Natural killer cell (primary cell): ENCODE data around the gene SH3PXD2A. TPM values are rescaled to one million over a fixed set of nuclear protein-coding genes. Genes with fewer than 3 reads are reported as not detected.

Source experiments
- ATAC-seq, 3 donors: fragments of 150-1000 bp in 2 of 3; fragments of 200-7000 bp in 1 of 3; cut with Tn5 transposase; 1 replicate in 1 of 3; 2 replicates in 2 of 3; pipeline ENCODE4 v1.10.0; 2021; ENCODE audit warnings: mild to moderate bottlenecking in 2 of 3, moderate library complexity in 2 of 3
- DNase-seq, 2 donors: peaks; one replicate each; pipeline versions ENCODE4 v3.0.0 to v3.0.0-alpha.2; 2013 to 2021; ENCODE audit warnings: mixed read lengths in 1 of 2
- H3K27ac ChIP-seq: one replicate; pipeline ENCODE4 v1.5.1; 2013; ENCODE audit warnings: mild to moderate bottlenecking, low read length
- H3K27me3 ChIP-seq: one replicate; pipeline ENCODE4 v1.6.1; 2013; ENCODE audit warnings: low read length; ENCODE audit not compliant: control insufficient read depth, insufficient read depth
- H3K36me3 ChIP-seq: one replicate; pipeline ENCODE4 v1.6.1; 2013; ENCODE audit warnings: low read length; ENCODE audit not compliant: control insufficient read depth, insufficient read depth
- H3K4me1 ChIP-seq: one replicate; pipeline ENCODE4 v1.6.1; 2013; ENCODE audit warnings: low read length; ENCODE audit not compliant: control insufficient read depth, insufficient read depth
- H3K4me3 ChIP-seq: one replicate; pipeline ENCODE4 v1.5.1; 2013; ENCODE audit warnings: low read length
- H3K9me3 ChIP-seq: one replicate; pipeline ENCODE4 v1.6.1; 2013; ENCODE audit warnings: low read length; ENCODE audit not compliant: control insufficient read depth, insufficient read depth
- H3K27ac Mint-ChIP-seq, 2 donors: one replicate each; pipeline ENCODE4 v1.8.0; 2022; ENCODE audit warnings: mild to moderate bottlenecking in 2 of 2, mixed read lengths in 2 of 2, moderate library complexity in 1 of 2
- H3K27me3 Mint-ChIP-seq, 2 donors: one replicate each; pipeline ENCODE4 v1.8.0; 2022; ENCODE audit warnings: low read depth in 2 of 2, mixed read lengths in 2 of 2
- H3K36me3 Mint-ChIP-seq: one replicate; pipeline ENCODE4 v1.8.0; 2022; ENCODE audit warnings: mixed read lengths
- H3K4me1 Mint-ChIP-seq, 2 donors: one replicate each; pipeline ENCODE4 v1.8.0; 2022; ENCODE audit warnings: mixed read lengths in 2 of 2
- H3K4me3 Mint-ChIP-seq: one replicate; pipeline ENCODE4 v1.8.0; 2022; ENCODE audit warnings: mild to moderate bottlenecking, moderate library complexity, mixed read lengths
- H3K9me3 Mint-ChIP-seq, 2 donors: one replicate each; pipeline ENCODE4 v1.8.0; 2022; ENCODE audit warnings: mixed read lengths in 2 of 2
- CTCF ChIP-seq: fragments of 200-600 bp; IDR thresholded peaks from one replicate; pipeline ENCODE4 v1.8.0; 2022; ENCODE audit warnings: antibody characterized with exemption
- WGBS: methylation state at CpG from one replicate; pipeline ENCODE4 v1.1.7; 2013; ENCODE audit warnings: missing lambda C conversion rate; ENCODE audit not compliant: insufficient coverage; 5-methylcytosine and 5-hydroxymethylcytosine counted together
- intact Hi-C: fragments of 100-400 bp; cut with micrococcal nuclease; formaldehyde crosslinking; loops from one replicate; pipeline ENCODE4 v1.14.2; 2022
- total RNA-seq, 4 donors: library from RNA; stranded (reverse); fragments of 120-200 nt in 1 of 4; gene quantifications; one replicate each; pipeline versions ENCODE4 v1.2.3 to v1.2.4, GENCODE V29; 2013 to 2022

Gene SH3PXD2A
- total RNA-seq, 3 donors from 2014 or later (not counting 1 experiment from before 2014, with no cell fraction given), result 3.3 to 7.0 (median 4.9) TPM

- Histone ChIP-seq H3K27me3 (no peaks in the 10 kb centered on the region), H3K27ac (no peak overlapping the region), H3K36me3 (no peaks in the 10 kb centered on the region), H3K9me3 (no peaks in the 10 kb centered on the region), H3K4me1 (no peaks in the 10 kb centered on the region), H3K4me3 (no peak overlapping the region)
- Mint-ChIP-seq H3K4me3 (no peak overlapping the region), H3K27ac (no peak overlapping the region), H3K36me3 (no peaks in the 10 kb centered on the region), H3K27me3 (peaks cover 0 to 4% of the 10 kb centered on the region in 2 donors), H3K9me3 (no peaks in the 10 kb centered on the region), H3K4me1 (no peaks in the 10 kb centered on the region)
- intact Hi-C loops, result no loop called here
- TF ChIP-seq CTCF, result no peak
- ATAC-seq (no peak), DNase-seq (no peak)
- 89% methylated on average over 1 of the region's 2 CpGs for WGBS
Observed at GRCh38 chr10:103792547-103792946, 62.8 kb downstream of the SH3PXD2A start.

- intact Hi-C loops, result no loop called here
- no peak overlapping the region for H3K4me3 ChIP-seq
- Mint-ChIP-seq H3K27me3 (peaks cover 0 to 4% of the 10 kb centered on the region in 2 donors), H3K4me3 (no peak overlapping the region), H3K9me3 (no peaks in the 10 kb centered on the region), H3K4me1 (no peaks in the 10 kb centered on the region), H3K36me3 (no peaks in the 10 kb centered on the region), H3K27ac (no peak overlapping the region)
- DNase-seq (no peak), ATAC-seq (no peak)
- H3K9me3 ChIP-seq, result no peaks in the 10 kb centered on the region
- 84% methylated on average over 3 of the region's 3 CpGs for WGBS
- H3K4me1 ChIP-seq, result no peaks in the 10 kb centered on the region
- H3K27me3 ChIP-seq, result no peaks in the 10 kb centered on the region
- H3K36me3 ChIP-seq, result no peaks in the 10 kb centered on the region
- TF ChIP-seq CTCF, result no peak
- H3K27ac ChIP-seq, result no peak overlapping the region
Observed at GRCh38 chr10:103791858-103792257, 63.5 kb downstream of the SH3PXD2A start.

DNA sequence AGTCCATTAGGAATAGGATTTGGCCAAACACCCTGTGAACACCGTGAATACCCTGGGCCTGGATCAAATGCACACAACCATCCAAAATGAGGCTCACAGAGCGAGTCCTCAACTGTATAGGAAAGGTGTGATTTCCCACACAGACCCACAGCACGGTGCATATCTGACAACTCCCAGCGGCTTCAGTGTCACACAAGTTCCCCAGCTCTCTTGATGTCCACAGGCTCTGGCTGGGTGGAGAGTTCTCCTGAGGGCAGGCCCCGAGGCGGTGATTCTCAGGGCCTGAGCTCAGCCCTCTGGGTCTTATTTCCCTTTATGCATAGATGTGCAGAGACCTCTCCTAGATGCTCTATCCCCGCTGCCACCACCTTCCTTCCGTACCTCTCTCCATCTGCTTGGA lies 64.1 kb downstream of the SH3PXD2A start:
- Mint-ChIP-seq H3K36me3 (no peaks in the 10 kb centered on the region), H3K27ac (no peak overlapping the region), H3K4me3 (no peak overlapping the region), H3K4me1 (no peaks in the 10 kb centered on the region), H3K27me3 (no peaks in the 10 kb centered on the region), H3K9me3 (no peaks in the 10 kb centered on the region)
- no peak for ATAC-seq
- TF ChIP-seq CTCF, result no peak
- intact Hi-C loops, result no loop called here
- H3K27ac ChIP-seq, result no peak overlapping the region
- no peaks in the 10 kb centered on the region for H3K9me3 ChIP-seq
- no peaks in the 10 kb centered on the region for H3K4me1 ChIP-seq
- 83% methylated on average over 7 of the region's 8 CpGs for WGBS
- no peaks in the 10 kb centered on the region for H3K27me3 ChIP-seq
- no peak for DNase-seq
- H3K36me3 ChIP-seq, result no peaks in the 10 kb centered on the region
- H3K4me3 ChIP-seq, result no peak overlapping the region

DNA sequence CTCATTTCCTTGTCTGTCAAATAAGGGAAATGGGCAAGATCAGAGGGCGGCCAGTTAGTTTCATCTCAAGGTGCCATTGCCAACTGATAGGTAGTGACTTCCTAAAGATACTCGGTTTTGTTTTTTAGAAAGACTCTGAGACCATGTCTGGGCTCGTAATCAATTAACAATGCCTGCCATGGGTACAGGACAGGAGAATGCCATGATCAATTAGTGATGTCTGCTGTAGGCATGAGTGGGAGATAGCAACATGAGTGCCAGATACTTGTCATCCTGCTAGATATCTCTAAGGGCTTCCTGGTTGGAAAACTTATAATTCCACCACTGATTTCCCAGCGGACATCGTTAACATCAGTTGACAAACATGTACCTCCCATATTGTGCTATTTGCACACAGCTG lies 64.8 kb downstream of the SH3PXD2A start:
- H3K9me3 ChIP-seq, result no peaks in the 10 kb centered on the region
- H3K4me3 ChIP-seq, result no peak overlapping the region
- DNase-seq (no peak), ATAC-seq (no peak)
- 94% methylated on average over 5 of the region's 5 CpGs for WGBS
- no peaks in the 10 kb centered on the region for H3K27me3 ChIP-seq
- Mint-ChIP-seq H3K4me3 (no peak overlapping the region), H3K4me1 (no peaks in the 10 kb centered on the region), H3K9me3 (no peaks in the 10 kb centered on the region), H3K27ac (no peak overlapping the region), H3K36me3 (no peaks in the 10 kb centered on the region), H3K27me3 (peaks cover 0 to 3% of the 10 kb centered on the region in 2 donors)
- H3K36me3 ChIP-seq, result no peaks in the 10 kb centered on the region
- no peaks in the 10 kb centered on the region for H3K4me1 ChIP-seq
- no peak overlapping the region for H3K27ac ChIP-seq
- intact Hi-C loops, result no loop called here
- TF ChIP-seq CTCF, result no peak
